ENCODE results near the gene FZD10. TPM values are rescaled to one million over a fixed set of nuclear protein-coding genes. Genes with fewer than 3 reads are reported as not detected.

FZD10 gene
- total RNA-seq, 2 experiments from 2014 or later, result not detected

GRCh38 chr12:130138478-130138877 is 23.8 kb upstream of the FZD10 start:
- Mint-ChIP-seq H3K4me1 (no peaks in the 10 kb centered on the region), H3K36me3 (no peaks in the 10 kb centered on the region), H3K9me3 (peaks cover 8% of the 10 kb centered on the region), H3K4me3 (no peak overlapping the region), H3K27me3 (peaks cover 3% of the 10 kb centered on the region), H3K27ac (no peak overlapping the region)
- POLR2A ChIA-PET, result no interaction called here
- DNase-seq (no peak), ATAC-seq (ENCODE audit: low read depth) (no peak)

GRCh38 chr12:130139567-130140421 is 22.5 kb upstream of the FZD10 start:
- Mint-ChIP-seq H3K27ac (no peak overlapping the region), H3K9me3 (peaks cover 7% of the 10 kb centered on the region), H3K4me1 (no peaks in the 10 kb centered on the region), H3K4me3 (no peak overlapping the region), H3K27me3 (peaks cover 3% of the 10 kb centered on the region), H3K36me3 (no peaks in the 10 kb centered on the region)
- no peak for ATAC-seq (ENCODE audit: low read depth)
- POLR2A ChIA-PET, result no interaction called here
- no peak for DNase-seq

GRCh38 chr12:130141105-130141504 is 21.2 kb upstream of the FZD10 start:
- Mint-ChIP-seq H3K36me3 (no peaks in the 10 kb centered on the region), H3K4me1 (no peaks in the 10 kb centered on the region), H3K27me3 (peaks cover 3% of the 10 kb centered on the region), H3K9me3 (no peaks in the 10 kb centered on the region), H3K27ac (no peak overlapping the region), H3K4me3 (no peak overlapping the region)
- POLR2A ChIA-PET, result no interaction called here
- ATAC-seq (ENCODE audit: low read depth), result no peak
- no peak for DNase-seq

GRCh38 chr12:130141901-130142683 is 20.2 kb upstream of the FZD10 start:
- POLR2A ChIA-PET, result no interaction called here
- H3K9me3 Mint-ChIP-seq, result no peaks in the 10 kb centered on the region
- H3K4me1 Mint-ChIP-seq, result no peaks in the 10 kb centered on the region
- DNase-seq (no peak), ATAC-seq (ENCODE audit: low read depth) (no peak)
- H3K27me3 Mint-ChIP-seq, result peaks cover 3% of the 10 kb centered on the region
- no peak overlapping the region for H3K4me3 Mint-ChIP-seq
- H3K36me3 Mint-ChIP-seq, result no peaks in the 10 kb centered on the region
- no peak overlapping the region for H3K27ac Mint-ChIP-seq

- no peaks in the 10 kb centered on the region for H3K36me3 Mint-ChIP-seq
- ATAC-seq (ENCODE audit: low read depth), result no peak
- no peak for DNase-seq
Measured at GRCh38 chr12:130142736-130143135, 19.5 kb upstream of the FZD10 start.

GRCh38 chr12:130143136-130143535 is 19.1 kb upstream of the FZD10 start:
- no peaks in the 10 kb centered on the region for H3K4me1 Mint-ChIP-seq

More at GRCh38 chr12:130142736-130143135, 19.5 kb upstream of the FZD10 start:
- Mint-ChIP-seq H3K27ac (no peak overlapping the region), H3K27me3 (no peaks in the 10 kb centered on the region), H3K9me3 (no peaks in the 10 kb centered on the region), H3K4me1 (no peaks in the 10 kb centered on the region), H3K4me3 (no peak overlapping the region)
- POLR2A ChIA-PET, result no interaction called here

GRCh38 chr12:130144256-130144655 is 18.0 kb upstream of the FZD10 start:
- Mint-ChIP-seq H3K9me3 (no peaks in the 10 kb centered on the region), H3K4me3 (no peak overlapping the region), H3K4me1 (no peaks in the 10 kb centered on the region), H3K36me3 (no peaks in the 10 kb centered on the region), H3K27ac (no peak overlapping the region), H3K27me3 (no peaks in the 10 kb centered on the region)
- POLR2A ChIA-PET, result no interaction called here
- ATAC-seq (ENCODE audit: low read depth) (no peak), DNase-seq (no peak)

More at GRCh38 chr12:130143136-130143535, 19.1 kb upstream of the FZD10 start:
- no peak overlapping the region for H3K4me3 Mint-ChIP-seq
- no peak overlapping the region for H3K27ac Mint-ChIP-seq
- no peaks in the 10 kb centered on the region for H3K9me3 Mint-ChIP-seq
- POLR2A ChIA-PET, result no interaction called here
- H3K27me3 Mint-ChIP-seq, result no peaks in the 10 kb centered on the region
- no peaks in the 10 kb centered on the region for H3K36me3 Mint-ChIP-seq
- no peak for DNase-seq
- ATAC-seq (ENCODE audit: low read depth), result no peak

GRCh38 chr12:130145731-130146130 is 16.5 kb upstream of the FZD10 start:
- no peak for DNase-seq
- Mint-ChIP-seq H3K27me3 (no peaks in the 10 kb centered on the region), H3K9me3 (no peaks in the 10 kb centered on the region), H3K4me3 (no peak overlapping the region), H3K27ac (no peak overlapping the region), H3K36me3 (no peaks in the 10 kb centered on the region), H3K4me1 (no peaks in the 10 kb centered on the region)
- no peak for ATAC-seq (ENCODE audit: low read depth)
- POLR2A ChIA-PET, result no interaction called here

- H3K27ac Mint-ChIP-seq, result no peak overlapping the region
- POLR2A ChIA-PET, result no interaction called here
- H3K4me1 Mint-ChIP-seq, result no peaks in the 10 kb centered on the region
- no peaks in the 10 kb centered on the region for H3K9me3 Mint-ChIP-seq
- H3K36me3 Mint-ChIP-seq, result no peaks in the 10 kb centered on the region
- ATAC-seq (ENCODE audit: low read depth) (no peak), DNase-seq (no peak)
- no peak overlapping the region for H3K4me3 Mint-ChIP-seq
- H3K27me3 Mint-ChIP-seq, result no peaks in the 10 kb centered on the region
Measured at GRCh38 chr12:130146176-130146931, 15.9 kb upstream of the FZD10 start.

- ATAC-seq (ENCODE audit: low read depth) (no peak), DNase-seq (no peak)
- H3K4me3 Mint-ChIP-seq, result no peak overlapping the region
- H3K27me3 Mint-ChIP-seq, result no peaks in the 10 kb centered on the region
- no peak overlapping the region for H3K27ac Mint-ChIP-seq
- H3K4me1 Mint-ChIP-seq, result no peaks in the 10 kb centered on the region
- POLR2A ChIA-PET, result no interaction called here
- H3K36me3 Mint-ChIP-seq, result no peaks in the 10 kb centered on the region
- no peaks in the 10 kb centered on the region for H3K9me3 Mint-ChIP-seq
Measured at GRCh38 chr12:130147875-130148596, 14.2 kb upstream of the FZD10 start.

- H3K36me3 Mint-ChIP-seq, result no peaks in the 10 kb centered on the region
- no peaks in the 10 kb centered on the region for H3K4me1 Mint-ChIP-seq
- DNase-seq (no peak), ATAC-seq (ENCODE audit: low read depth) (no peak)
- H3K27ac Mint-ChIP-seq, result no peak overlapping the region
- no peaks in the 10 kb centered on the region for H3K27me3 Mint-ChIP-seq
- POLR2A ChIA-PET, result no interaction called here
- H3K9me3 Mint-ChIP-seq, result no peaks in the 10 kb centered on the region
- no peak overlapping the region for H3K4me3 Mint-ChIP-seq
Measured at GRCh38 chr12:130151846-130152245, 10.4 kb upstream of the FZD10 start.

- Mint-ChIP-seq H3K36me3 (no peaks in the 10 kb centered on the region), H3K9me3 (no peaks in the 10 kb centered on the region)
Measured at GRCh38 chr12:130152386-130152785, 9.9 kb upstream of the FZD10 start.

GRCh38 chr12:130153803-130154202 is 8.5 kb upstream of the FZD10 start:
- Mint-ChIP-seq H3K36me3 (no peaks in the 10 kb centered on the region), H3K27me3 (no peaks in the 10 kb centered on the region), H3K9me3 (no peaks in the 10 kb centered on the region), H3K27ac (no peak overlapping the region), H3K4me1 (no peaks in the 10 kb centered on the region), H3K4me3 (no peak overlapping the region)
- DNase-seq, result no peak
- POLR2A ChIA-PET, result no interaction called here
- no peak for ATAC-seq (ENCODE audit: low read depth)

More at GRCh38 chr12:130152386-130152785, 9.9 kb upstream of the FZD10 start:
- no peak for ATAC-seq (ENCODE audit: low read depth)
- DNase-seq, result no peak
- Mint-ChIP-seq H3K27ac (no peak overlapping the region), H3K4me3 (no peak overlapping the region), H3K27me3 (no peaks in the 10 kb centered on the region), H3K4me1 (no peaks in the 10 kb centered on the region)
- POLR2A ChIA-PET, result no interaction called here

Measured in activated naive CD8-positive, alpha-beta T cell treated with anti-CD3 and anti-CD28 coated beads, Interleukin-2, amount 10 ng/mL, durations not matched to agents 7 days and 5 days (primary cell).